Upper lobe of left lung (tissue), 4 donors: ENCODE data around the gene AGTPBP1.

Source experiments
- CTCF ChIP-seq, 6 experiments: fragments of 450-650 bp in 4 of 6; fragments of 200-600 bp in 2 of 6; sonication (generic) in 2 of 6; IDR thresholded peaks; one replicate each; pipeline ENCODE4 v1.5.1; 2016 to 2019; ENCODE audit warnings: antibody characterized with exemption in 6 of 6
- POLR2AphosphoS5 ChIP-seq, 2 donors: sonication (generic); formaldehyde crosslinking; IDR thresholded peaks; one replicate each; pipeline ENCODE4 v1.5.1; 2017; ENCODE audit warnings: antibody characterized with exemption in 2 of 2

- TF ChIP-seq CTCF (IDR thresholded peaks at IDR 0.05) = no peak
- no peak for TF ChIP-seq POLR2AphosphoS5 (IDR thresholded peaks at IDR 0.05)
Observed at GRCh38 chr9:85662573-85662972, 79.2 kb downstream of the AGTPBP1 start.
